ENCODE measurements around the gene IRF4. TPM values are rescaled to one million over a fixed set of nuclear protein-coding genes. Genes with fewer than 3 reads are reported as not detected.

IRF4 gene
- total RNA-seq, 1 donor from 2014 or later, result not detected

- peaks cover 26% of the 10 kb centered on the region for H3K9me3 Mint-ChIP-seq
- no peaks in the 10 kb centered on the region for H3K36me3 Mint-ChIP-seq
- no peak overlapping the region for H3K4me3 Mint-ChIP-seq
- DNase-seq (ENCODE audit: low spot score in 2 of 2, unreplicated experiment in 2 of 2), result no peak
- H3K4me1 Mint-ChIP-seq, result no peaks in the 10 kb centered on the region
- H3K27me3 Mint-ChIP-seq (ENCODE audit: low read depth), result peaks cover 58% of the 10 kb centered on the region
- H3K27ac Mint-ChIP-seq, result no peak overlapping the region
- no peak for TF ChIP-seq CTCF (IDR thresholded peaks at IDR 0.05; ENCODE audit: unreplicated experiment)
These were observed 11.0 kb upstream of the IRF4 start for GRCh38 chr6:380234-381218.

- no peaks in the 10 kb centered on the region for H3K4me1 Mint-ChIP-seq
- no peak for DNase-seq (ENCODE audit: low spot score in 2 of 2, unreplicated experiment in 2 of 2)
- no peak for TF ChIP-seq CTCF (IDR thresholded peaks at IDR 0.05; ENCODE audit: unreplicated experiment)
- no peak overlapping the region for H3K4me3 Mint-ChIP-seq
- H3K9me3 Mint-ChIP-seq, result peaks cover 19% of the 10 kb centered on the region
- H3K27ac Mint-ChIP-seq, result no peak overlapping the region
- H3K27me3 Mint-ChIP-seq (ENCODE audit: low read depth), result peaks cover 70% of the 10 kb centered on the region
- H3K36me3 Mint-ChIP-seq, result no peaks in the 10 kb centered on the region
These were observed 9.7 kb upstream of the IRF4 start for GRCh38 chr6:381742-382461.

- Mint-ChIP-seq H3K27ac (no peak overlapping the region), H3K4me1 (no peaks in the 10 kb centered on the region), H3K9me3 (peaks cover 12% of the 10 kb centered on the region), H3K27me3 (ENCODE audit: low read depth) (peaks cover 80% of the 10 kb centered on the region), H3K36me3 (no peaks in the 10 kb centered on the region), H3K4me3 (no peak overlapping the region)
- DNase-seq (ENCODE audit: low spot score in 2 of 2, unreplicated experiment in 2 of 2), result no peak
- no peak for TF ChIP-seq CTCF (IDR thresholded peaks at IDR 0.05; ENCODE audit: unreplicated experiment)
These were observed 8.4 kb upstream of the IRF4 start for GRCh38 chr6:382883-383810.

- Mint-ChIP-seq H3K27me3 (ENCODE audit: low read depth) (peaks cover 85% of the 10 kb centered on the region), H3K4me1 (no peaks in the 10 kb centered on the region), H3K9me3 (peaks cover 7% of the 10 kb centered on the region), H3K4me3 (no peak overlapping the region), H3K27ac (no peak overlapping the region), H3K36me3 (no peaks in the 10 kb centered on the region)
- no peak for TF ChIP-seq CTCF (IDR thresholded peaks at IDR 0.05; ENCODE audit: unreplicated experiment)
- DNase-seq (ENCODE audit: low spot score in 2 of 2, unreplicated experiment in 2 of 2), result no peak
These were observed 7.7 kb upstream of the IRF4 start for GRCh38 chr6:383856-384255.

- DNase-seq (ENCODE audit: low spot score in 2 of 2, unreplicated experiment in 2 of 2), result no peak
- H3K4me3 Mint-ChIP-seq, result no peak overlapping the region
- H3K27me3 Mint-ChIP-seq (ENCODE audit: low read depth), result peaks cover 96% of the 10 kb centered on the region
- H3K4me1 Mint-ChIP-seq, result no peaks in the 10 kb centered on the region
- TF ChIP-seq CTCF (IDR thresholded peaks at IDR 0.05; ENCODE audit: unreplicated experiment), result no peak
- no peak overlapping the region for H3K27ac Mint-ChIP-seq
- no peaks in the 10 kb centered on the region for H3K36me3 Mint-ChIP-seq
- peaks cover 7% of the 10 kb centered on the region for H3K9me3 Mint-ChIP-seq
These were observed 6.7 kb upstream of the IRF4 start for GRCh38 chr6:384898-385297.

All from mesothelial cell of epicardium (in vitro differentiated cells).